Measurements from ENCODE around the gene CEP76. TPM values are rescaled to one million over a fixed set of nuclear protein-coding genes. Genes with fewer than 3 reads are reported as not detected.
"Not testable (repeated sequence)": the region's sequence is repeated elsewhere in the genome, so short reads cannot be mapped to it uniquely, and the experiment has no call there.

The CEP76 gene
- polyA plus RNA-seq, 1 donor (not counting 4 experiments of a cell fraction or from before 2014, with no cell fraction given) = 10.7 TPM

- Histone ChIP-seq H2AFZ (ENCODE audit: control insufficient read depth, low read length) (peak overlapping the region; percentile 56), H3K27ac (ENCODE audit: control insufficient read depth, insufficient read depth, low read length) (peak overlapping the region; percentile 72), H3K36me3 (ENCODE audit: control insufficient read depth in 2 of 2, extremely low read depth in 1 of 2, insufficient read depth in 2 of 2, low read length in 2 of 2) (no peaks in the 10 kb centered on the region), H3K9me3 (ENCODE audit: control insufficient read depth, low read depth, low read length) (no peaks in the 10 kb centered on the region), H3K4me3 (ENCODE audit: control insufficient read depth in 2 of 3, extremely low read depth in 1 of 3, insufficient read depth in 2 of 3, low read depth in 1 of 3, low read length in 3 of 3) (peak overlapping the region in 1 of 3 experiments; percentile 32), H3K9me1 (ENCODE audit: control insufficient read depth, extremely low read depth, insufficient read depth, low read length) (peaks cover 3% of the 10 kb centered on the region), H3K9ac (ENCODE audit: control insufficient read depth, extremely low read depth, insufficient read depth, low read length) (peak overlapping the region; percentile 35), H3K4me2 (ENCODE audit: control insufficient read depth, extremely low read depth, insufficient read depth, low read depth, low read length) (peak overlapping the region; percentile 69), H3K27me3 (ENCODE audit: control insufficient read depth, extremely low read depth, insufficient read depth, low read length) (no peaks in the 10 kb centered on the region), H4K20me1 (ENCODE audit: control insufficient read depth, extremely low read depth, insufficient read depth, low read length) (no peaks in the 10 kb centered on the region), H3K4me1 (ENCODE audit: control insufficient read depth, extremely low read depth, insufficient read depth, low read length) (peaks cover 26% of the 10 kb centered on the region), H3K79me2 (ENCODE audit: control insufficient read depth, insufficient read depth, low read length) (peaks cover 52% of the 10 kb centered on the region)
- no peak for DNase-seq (ENCODE audit: low read depth, low spot score)
- FAIRE-seq = peak; percentile 26
- dilution Hi-C loops (cut with MboI; ENCODE audit: extremely low pct_ligation_motif_present, low sequenced_read_pairs) = no loop called here
- TF ChIP-seq CTCF (optimal IDR thresholded peaks at IDR 0.05 in 1 of 3, IDR thresholded peaks at IDR 0.05 in 1 of 3, conservative IDR thresholded peaks at IDR 0.05 in 1 of 3; ENCODE audit: extremely low read depth in 1 of 3, insufficient read depth in 2 of 3, low read length in 3 of 3) = no peak
- no peak for TF ChIP-seq EZH2 (IDR thresholded peaks at IDR 0.05; ENCODE audit: low read length)
Observed at GRCh38 chr18:12645751-12646203, 56.7 kb downstream of the CEP76 start.

GRCh38 chr18:12645254-12645653, 57.3 kb downstream of the CEP76 start:
- peaks cover 3% of the 10 kb centered on the region for H3K9me1 ChIP-seq (ENCODE audit: control insufficient read depth, extremely low read depth, insufficient read depth, low read length)
- no peaks in the 10 kb centered on the region for H4K20me1 ChIP-seq (ENCODE audit: control insufficient read depth, extremely low read depth, insufficient read depth, low read length)
- H3K79me2 ChIP-seq (ENCODE audit: control insufficient read depth, insufficient read depth, low read length) = peaks cover 49% of the 10 kb centered on the region
- dilution Hi-C loops (cut with MboI; ENCODE audit: extremely low pct_ligation_motif_present, low sequenced_read_pairs) = no loop called here
- peak; percentile 29 for FAIRE-seq
- DNase-seq (ENCODE audit: low read depth, low spot score) = no peak
- H3K9ac ChIP-seq (ENCODE audit: control insufficient read depth, extremely low read depth, insufficient read depth, low read length) = peak overlapping the region; percentile 35
- peak overlapping the region; percentile 56 for H2AFZ ChIP-seq (ENCODE audit: control insufficient read depth, low read length)
- H3K4me3 ChIP-seq (ENCODE audit: control insufficient read depth in 2 of 3, extremely low read depth in 1 of 3, insufficient read depth in 2 of 3, low read depth in 1 of 3, low read length in 3 of 3) = peak overlapping the region in 1 of 3 experiments; percentile 32
- peaks cover 31% of the 10 kb centered on the region for H3K4me1 ChIP-seq (ENCODE audit: control insufficient read depth, extremely low read depth, insufficient read depth, low read length)
- H3K27me3 ChIP-seq (ENCODE audit: control insufficient read depth, extremely low read depth, insufficient read depth, low read length) = no peaks in the 10 kb centered on the region
- H3K27ac ChIP-seq (ENCODE audit: control insufficient read depth, insufficient read depth, low read length) = peak overlapping the region; percentile 72
- H3K9me3 ChIP-seq (ENCODE audit: control insufficient read depth, low read depth, low read length) = no peaks in the 10 kb centered on the region
- H3K4me2 ChIP-seq (ENCODE audit: control insufficient read depth, extremely low read depth, insufficient read depth, low read depth, low read length) = peak overlapping the region; percentile 69
- H3K36me3 ChIP-seq (ENCODE audit: control insufficient read depth in 2 of 2, extremely low read depth in 1 of 2, insufficient read depth in 2 of 2, low read length in 2 of 2) = no peaks in the 10 kb centered on the region
- TF ChIP-seq EZH2 (IDR thresholded peaks at IDR 0.05; ENCODE audit: low read length) = no peak
- TF ChIP-seq CTCF (optimal IDR thresholded peaks at IDR 0.05 in 1 of 3, IDR thresholded peaks at IDR 0.05 in 1 of 3, conservative IDR thresholded peaks at IDR 0.05 in 1 of 3; ENCODE audit: extremely low read depth in 1 of 3, insufficient read depth in 2 of 3, low read length in 3 of 3) = no peak

- H3K4me3 ChIP-seq (ENCODE audit: control insufficient read depth in 2 of 3, extremely low read depth in 1 of 3, insufficient read depth in 2 of 3, low read depth in 1 of 3, low read length in 3 of 3); H3K9me3 ChIP-seq (ENCODE audit: control insufficient read depth, low read depth, low read length); H3K27me3 ChIP-seq (ENCODE audit: control insufficient read depth, extremely low read depth, insufficient read depth, low read length); H3K36me3 ChIP-seq (ENCODE audit: control insufficient read depth in 2 of 2, extremely low read depth in 1 of 2, insufficient read depth in 2 of 2, low read length in 2 of 2); H3K9me1 ChIP-seq (ENCODE audit: control insufficient read depth, extremely low read depth, insufficient read depth, low read length); H4K20me1 ChIP-seq (ENCODE audit: control insufficient read depth, extremely low read depth, insufficient read depth, low read length); DNase-seq (ENCODE audit: low read depth, low spot score); H3K27ac ChIP-seq (ENCODE audit: control insufficient read depth, insufficient read depth, low read length); H2AFZ ChIP-seq (ENCODE audit: control insufficient read depth, low read length); H3K4me2 ChIP-seq (ENCODE audit: control insufficient read depth, extremely low read depth, insufficient read depth, low read depth, low read length); H3K9ac ChIP-seq (ENCODE audit: control insufficient read depth, extremely low read depth, insufficient read depth, low read length); FAIRE-seq; dilution Hi-C loops (cut with MboI; ENCODE audit: extremely low pct_ligation_motif_present, low sequenced_read_pairs): not testable (repeated sequence)
- Histone ChIP-seq H3K4me1 (ENCODE audit: control insufficient read depth, extremely low read depth, insufficient read depth, low read length) (peaks cover 37% of the 10 kb centered on the region), H3K79me2 (ENCODE audit: control insufficient read depth, insufficient read depth, low read length) (peaks cover 49% of the 10 kb centered on the region)
Observed at GRCh38 chr18:12643756-12644155, 58.8 kb downstream of the CEP76 start.

Measured in keratinocyte (primary cell).